HFFc6 (cell line): Measurements from ENCODE around the gene MEF2D. TPM values are rescaled to one million over a fixed set of nuclear protein-coding genes. Genes with fewer than 3 reads are reported as not detected.
A peak's percentile ranks its signal among the peaks of the same experiment; 100 is the strongest.

Source experiments
- DNase-seq: peaks from one replicate; pipeline ENCODE4 v3.0.0-alpha.2; 2018
- H3K27ac Mint-ChIP-seq: 2 replicates; pipeline ENCODE4 v1.8.0; 2020; ENCODE audit warnings: mild to moderate bottlenecking, mixed read lengths
- H3K27me3 Mint-ChIP-seq: 2 replicates; pipeline ENCODE4 v1.8.0; 2021; ENCODE audit warnings: mild to moderate bottlenecking, moderate library complexity, mixed read lengths; ENCODE audit not compliant: insufficient read depth
- H3K36me3 Mint-ChIP-seq: 2 replicates; pipeline ENCODE4 v1.8.0; 2021; ENCODE audit warnings: low read depth, mixed read lengths
- H3K4me1 Mint-ChIP-seq: 2 replicates; pipeline ENCODE4 v1.8.0; 2020; ENCODE audit warnings: low read depth, mixed read lengths
- H3K4me3 Mint-ChIP-seq: 2 replicates; pipeline ENCODE4 v1.8.0; 2020; ENCODE audit warnings: mild to moderate bottlenecking, moderate library complexity, mixed read lengths
- H3K9me3 Mint-ChIP-seq: 2 replicates; pipeline ENCODE4 v1.8.0; 2020; ENCODE audit warnings: mild to moderate bottlenecking, mixed read lengths
- CTCF ChIP-seq: fragments of 200-600 bp; sonication (generic); IDR thresholded peaks from 2 replicates; pipeline ENCODE4 v1.5.0; 2021; ENCODE audit warnings: antibody characterized with exemption, mild to moderate bottlenecking
- total RNA-seq, 6 experiments: library from RNA; stranded (reverse); fragmentation: NEBNext Ultra II Directional; extraction: Animal tissue kit (Norgen Biotek cat#: 25700); gene quantifications; 2 replicates in 1 of 6; 3 replicates in 5 of 6; pipeline ENCODE4 v1.2.3, GENCODE V29; 2021

The MEF2D gene
- total RNA-seq, 6 experiments from 2014 or later: 50.0 to 60.1 (median 56.8) TPM

DNA sequence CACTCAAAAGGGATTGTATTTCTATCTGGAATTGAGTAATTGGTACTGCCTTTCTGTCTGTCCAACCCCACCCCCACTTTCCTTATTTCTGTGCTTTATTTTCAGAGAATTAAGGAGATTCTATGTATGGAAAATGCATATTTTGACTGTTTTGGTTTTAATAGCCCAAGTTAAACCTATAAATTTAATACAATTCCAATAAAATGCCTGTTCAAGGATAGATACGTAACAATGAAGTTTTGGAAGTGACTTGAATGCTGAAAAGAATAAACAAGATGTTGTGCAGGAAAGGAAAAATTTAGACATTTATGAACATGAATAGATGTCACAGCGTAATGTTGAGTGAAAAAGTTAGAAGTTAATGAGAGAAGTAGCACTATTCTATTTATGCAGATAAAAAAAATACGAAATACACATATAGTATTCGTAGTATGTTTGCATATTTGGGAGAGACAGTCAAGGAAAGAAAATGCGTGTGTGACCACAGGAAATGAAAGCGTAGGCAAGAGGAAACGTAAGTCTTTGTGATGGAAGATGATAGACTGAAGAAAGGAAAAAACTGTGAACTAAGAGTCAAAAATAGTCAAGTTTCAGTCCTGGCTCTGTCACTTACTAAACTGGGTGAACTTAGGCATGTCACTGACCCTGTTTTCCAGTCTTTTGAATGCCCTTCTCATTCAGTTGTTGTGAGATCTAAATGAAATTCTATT is 62.1 kb downstream of the MEF2D start:
- H3K9me3 Mint-ChIP-seq: peaks cover 4% of the 10 kb centered on the region
- TF ChIP-seq CTCF: no peak
- H3K4me1 Mint-ChIP-seq: peaks cover 13% of the 10 kb centered on the region
- peaks cover 75% of the 10 kb centered on the region for H3K27me3 Mint-ChIP-seq
- DNase-seq: no peak
- H3K4me3 Mint-ChIP-seq: no peak overlapping the region
- H3K27ac Mint-ChIP-seq: no peak overlapping the region
- 0 out of 2 replicates have a peak, but pooled peaks cover 5% of the 10 kb centered on the region for H3K36me3 Mint-ChIP-seq

- 0 out of 2 replicates have a peak, but pooled peaks cover 5% of the 10 kb centered on the region for H3K36me3 Mint-ChIP-seq
- no peak for TF ChIP-seq CTCF
- peaks cover 13% of the 10 kb centered on the region for H3K4me1 Mint-ChIP-seq
- H3K4me3 Mint-ChIP-seq: no peak overlapping the region
- peaks cover 80% of the 10 kb centered on the region for H3K27me3 Mint-ChIP-seq
- peaks cover 4% of the 10 kb centered on the region for H3K9me3 Mint-ChIP-seq
- no peak overlapping the region for H3K27ac Mint-ChIP-seq
- no peak for DNase-seq
These were observed 63.3 kb downstream of the MEF2D start for GRCh38 chr1:156437037-156437867.

DNA sequence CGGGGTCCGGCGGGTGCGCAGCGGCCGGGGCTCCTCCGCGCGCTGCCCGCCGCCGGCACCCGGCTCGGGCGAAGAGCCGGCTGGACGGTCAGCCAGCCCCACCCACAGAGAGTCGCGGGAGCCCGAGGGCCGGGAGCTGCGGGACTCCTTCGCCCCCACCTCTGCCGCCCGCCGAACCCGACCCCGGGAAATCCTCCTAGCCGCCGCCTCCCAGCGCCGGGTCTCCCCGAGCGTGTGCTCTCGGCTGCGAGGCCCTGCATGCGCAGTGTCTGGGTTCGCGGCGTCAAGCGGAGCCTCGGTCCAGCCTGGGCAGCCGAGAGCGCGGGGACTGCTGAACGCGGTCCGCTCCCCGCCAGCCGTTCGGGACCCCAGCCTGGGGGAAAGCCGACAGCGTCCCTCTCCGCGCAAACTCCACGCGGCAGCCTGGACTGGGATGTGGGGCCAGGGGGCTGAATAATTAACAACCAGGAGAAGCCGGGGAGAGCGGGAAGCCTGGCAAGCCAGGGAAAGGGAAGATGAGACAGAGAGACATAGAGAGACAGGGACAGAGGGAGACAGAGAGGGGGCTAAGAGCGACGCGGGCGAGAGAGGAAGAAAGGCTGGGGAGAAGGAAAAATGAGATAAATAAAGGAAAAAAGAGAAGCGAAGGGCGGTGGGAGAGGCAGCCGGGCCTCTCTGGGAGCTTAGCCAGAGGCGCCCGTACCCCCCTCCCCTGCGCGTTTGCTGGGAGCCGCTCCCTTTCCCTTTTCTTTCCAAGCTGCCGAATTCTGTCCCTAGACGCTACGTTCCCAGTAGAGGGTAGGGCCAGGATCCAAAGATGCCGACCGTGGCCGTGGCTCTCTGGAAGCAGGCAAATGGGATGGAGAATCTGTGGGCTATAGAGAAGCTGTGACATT is 64.2 kb downstream of the MEF2D start:
- no peak overlapping the region; the same call in 1 of the 2 replicates for H3K4me3 Mint-ChIP-seq

DNA sequence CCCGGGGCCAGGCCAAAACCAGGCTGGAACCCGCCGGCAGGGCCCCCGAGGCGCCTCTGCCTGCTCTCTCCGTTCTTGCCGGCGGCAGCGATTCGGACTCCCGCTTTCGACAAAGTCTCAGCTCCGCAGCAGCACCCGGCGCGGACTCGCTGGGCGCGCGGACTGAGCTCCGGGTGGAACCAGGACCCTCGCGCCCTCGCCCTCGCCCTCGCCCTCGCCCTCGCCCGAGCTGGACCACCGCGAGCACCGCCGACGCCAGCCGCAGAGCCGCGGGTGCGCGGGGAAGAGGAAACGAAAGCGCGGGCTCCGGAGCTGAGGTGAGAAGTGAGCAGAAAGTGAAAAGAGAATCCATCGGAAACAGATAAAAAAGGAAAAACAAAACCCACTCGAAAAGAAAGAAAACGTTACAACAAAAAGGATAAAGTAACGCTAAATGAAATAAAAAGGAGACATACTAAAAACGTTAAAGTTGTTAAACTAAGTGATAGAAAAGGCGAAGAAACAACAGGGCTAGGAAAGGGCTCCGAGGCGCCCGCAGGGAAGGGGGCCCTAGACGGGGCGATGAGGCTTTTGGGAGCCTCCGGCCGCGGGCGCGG is 64.9 kb downstream of the MEF2D start:
- Mint-ChIP-seq H3K4me3 (peak overlapping the region; percentile 79), H3K36me3 (0 out of 2 replicates have a peak, but pooled peaks cover 5% of the 10 kb centered on the region), H3K4me1 (peaks cover 13% of the 10 kb centered on the region), H3K27me3 (peaks cover 73% of the 10 kb centered on the region), H3K27ac (no peak overlapping the region), H3K9me3 (peaks cover 4% of the 10 kb centered on the region)
- DNase-seq: no peak
- no peak for TF ChIP-seq CTCF

More for the DNA sequence above, 64.2 kb downstream of the MEF2D start:
- no peak for TF ChIP-seq CTCF
- Mint-ChIP-seq H3K27ac (no peak overlapping the region), H3K9me3 (peaks cover 4% of the 10 kb centered on the region), H3K36me3 (0 out of 2 replicates have a peak, but pooled peaks cover 5% of the 10 kb centered on the region), H3K27me3 (peaks cover 77% of the 10 kb centered on the region), H3K4me1 (peaks cover 13% of the 10 kb centered on the region)
- DNase-seq: no peak
